Common myeloid progenitor, CD34-positive (primary cell): ENCODE measurements around the gene ITPR3.
A peak's percentile ranks its signal among the peaks of the same experiment; 100 is the strongest.

ENCODE experiments used
- CTCF ChIA-PET: fragments of 350-600 bp; sonication (Branson Sonifier 250); formaldehyde crosslinking; loops from one replicate; lab custom pipeline; 2021; ENCODE audit warnings: antibody characterized with exemption; lab: Charles Lee
- POLR2A ChIA-PET: fragments of 350-600 bp; sonication (Branson Sonifier 250); formaldehyde crosslinking; loops from one replicate; lab custom pipeline; 2021; ENCODE audit warnings: antibody characterized with exemption; lab: Charles Lee
- DNase-seq, 3 donors: peaks; one replicate each; pipeline versions ENCODE4 v3.0.0 to v3.0.0-alpha.2; 2013
- H3K27ac ChIP-seq, 2 experiments: 1 replicate in 1 of 2; 2 replicates in 1 of 2; pipeline ENCODE4 v1.7.0; 2013; ENCODE audit warnings: inconsistent platforms in 2 of 2, low read length in 2 of 2, mild to moderate bottlenecking in 2 of 2, low read depth in 1 of 2, moderate library complexity in 1 of 2; ENCODE audit not compliant: severe bottlenecking in 2 of 2, insufficient read depth in 1 of 2, poor library complexity in 1 of 2
- H3K27me3 ChIP-seq, 5 experiments: replicated peaks in 2 of 5; 1 replicate in 3 of 5; 2 replicates in 2 of 5; pipeline versions ENCODE4 v1.6.1 to v1.7.0; 2013; ENCODE audit warnings: low read length in 4 of 5, mild to moderate bottlenecking in 2 of 5, moderate library complexity in 2 of 5, inconsistent platforms in 1 of 5; ENCODE audit not compliant: insufficient read depth in 5 of 5, control insufficient read depth in 4 of 5
- H3K36me3 ChIP-seq, 4 experiments: 1 replicate in 2 of 4; 2 replicates in 2 of 4; pipeline versions ENCODE4 v1.6.1 to v1.7.0; 2013; ENCODE audit warnings: low read length in 3 of 4, control low read depth in 1 of 4, mild to moderate bottlenecking in 1 of 4; ENCODE audit not compliant: control insufficient read depth in 4 of 4, insufficient read depth in 4 of 4
- H3K4me1 ChIP-seq, 4 experiments: 1 replicate in 3 of 4; 2 replicates in 1 of 4; pipeline versions ENCODE4 v1.6.1 to v1.7.1; 2013; ENCODE audit warnings: low read length in 3 of 4, mild to moderate bottlenecking in 3 of 4, control low read depth in 1 of 4, inconsistent platforms in 1 of 4, moderate library complexity in 1 of 4; ENCODE audit not compliant: control insufficient read depth in 4 of 4, insufficient read depth in 4 of 4; ENCODE audit errors: control extremely low read depth in 1 of 4
- H3K4me3 ChIP-seq, 7 experiments: 1 replicate in 4 of 7; 2 replicates in 3 of 7; pipeline versions ENCODE4 v1.5.1 to v1.7.0; 2013; ENCODE audit warnings: mild to moderate bottlenecking in 7 of 7, low read length in 6 of 7, moderate library complexity in 6 of 7, inconsistent platforms in 2 of 7, low read depth in 2 of 7, control low read depth in 1 of 7; ENCODE audit not compliant: insufficient read depth in 4 of 7, control insufficient read depth in 1 of 7; ENCODE audit errors: extremely low read depth in 1 of 7
- H3K9me3 ChIP-seq, 5 experiments: 1 replicate in 4 of 5; 2 replicates in 1 of 5; pipeline versions ENCODE4 v1.6.1 to v1.7.1; 2013; ENCODE audit warnings: low read length in 4 of 5, mild to moderate bottlenecking in 2 of 5, inconsistent platforms in 1 of 5, low read depth in 1 of 5, moderate library complexity in 1 of 5; ENCODE audit not compliant: control insufficient read depth in 4 of 5, insufficient read depth in 2 of 5; ENCODE audit errors: control extremely low read depth in 1 of 5
- WGBS: methylation state at CpG from one replicate; pipeline ENCODE4 v1.1.5; 2013; ENCODE audit not compliant: insufficient coverage; 5-methylcytosine and 5-hydroxymethylcytosine counted together

ITPR3 gene

GRCh38 chr6:33690766-33691165 is 69.6 kb downstream of the ITPR3 start:
- no peak for DNase-seq
- CTCF ChIA-PET, result interaction anchor here (1.1 to 5.1 kb wide), 3 partner anchors 11 to 111 kb away, joined by 3 to 32 read pairs (median 3); partner anchors contain the start of gene BAK1
- no peak overlapping the region for H3K4me3 ChIP-seq
- no peak overlapping the region for H3K27ac ChIP-seq
- H3K9me3 ChIP-seq, result no peaks in the 10 kb centered on the region
- POLR2A ChIA-PET, result interaction anchor here (1.5 kb wide), 1 partner anchor 22 kb away, joined by 3 read pairs; no protein-coding TSS in a partner anchor
- H3K36me3 ChIP-seq, result peaks cover 0 to 32% (median 8%) of the 10 kb centered on the region in 4 experiments
- peaks cover 7 to 43% (median 41%) of the 10 kb centered on the region in 4 experiments for H3K4me1 ChIP-seq
- H3K27me3 ChIP-seq, result no peaks in the 10 kb centered on the region
- WGBS, result 96% methylated on average over 8 of the region's 13 CpGs

DNA sequence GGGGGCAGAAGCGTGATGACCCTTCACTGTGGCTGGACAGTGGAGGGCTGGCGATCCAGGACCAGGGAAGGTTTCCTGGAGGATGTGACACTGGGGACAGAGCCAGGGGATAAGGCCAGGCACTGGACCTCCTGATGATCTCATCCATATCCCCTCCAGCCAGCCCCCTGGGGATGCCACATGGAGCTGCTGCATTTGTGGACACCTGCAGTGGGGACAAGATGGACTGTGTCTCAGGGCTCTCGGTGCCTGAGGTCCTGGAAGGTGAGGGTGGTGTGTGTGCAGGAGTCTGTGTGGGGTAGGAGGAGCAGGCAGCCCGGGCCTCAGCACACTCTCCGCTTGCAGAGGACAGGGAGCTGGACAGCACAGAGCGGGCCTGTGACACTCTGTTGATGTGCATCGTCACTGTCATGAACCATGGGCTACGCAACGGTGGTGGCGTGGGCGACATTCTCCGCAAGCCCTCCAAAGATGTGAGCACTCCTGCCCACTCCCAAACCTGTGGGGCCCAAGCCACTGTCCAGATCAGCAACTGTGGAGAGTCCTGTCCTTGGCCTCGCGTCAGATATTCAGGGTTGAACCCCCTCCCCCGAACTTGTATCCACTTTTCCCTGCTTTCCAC is 70.4 kb downstream of the ITPR3 start:
- H3K4me3 ChIP-seq, result no peak overlapping the region
- H3K36me3 ChIP-seq, result peaks cover 0 to 25% (median 7%) of the 10 kb centered on the region in 4 experiments
- WGBS, result 95% methylated on average over 14 of the region's 15 CpGs
- H3K27me3 ChIP-seq, result no peaks in the 10 kb centered on the region
- H3K4me1 ChIP-seq, result peaks cover 7 to 51% (median 49%) of the 10 kb centered on the region in 4 experiments
- DNase-seq, result no peak
- ChIA-PET POLR2A (interaction anchor here (1.5 kb wide), 1 partner anchor 23 kb away, joined by 3 read pairs; no protein-coding TSS in a partner anchor), CTCF (interaction anchor here (0.8 to 5.1 kb wide), 4 partner anchors 10 to 84 kb away, joined by 3 to 32 read pairs (median 3); no protein-coding TSS in a partner anchor)
- H3K9me3 ChIP-seq, result no peaks in the 10 kb centered on the region
- H3K27ac ChIP-seq, result no peak overlapping the region

DNA sequence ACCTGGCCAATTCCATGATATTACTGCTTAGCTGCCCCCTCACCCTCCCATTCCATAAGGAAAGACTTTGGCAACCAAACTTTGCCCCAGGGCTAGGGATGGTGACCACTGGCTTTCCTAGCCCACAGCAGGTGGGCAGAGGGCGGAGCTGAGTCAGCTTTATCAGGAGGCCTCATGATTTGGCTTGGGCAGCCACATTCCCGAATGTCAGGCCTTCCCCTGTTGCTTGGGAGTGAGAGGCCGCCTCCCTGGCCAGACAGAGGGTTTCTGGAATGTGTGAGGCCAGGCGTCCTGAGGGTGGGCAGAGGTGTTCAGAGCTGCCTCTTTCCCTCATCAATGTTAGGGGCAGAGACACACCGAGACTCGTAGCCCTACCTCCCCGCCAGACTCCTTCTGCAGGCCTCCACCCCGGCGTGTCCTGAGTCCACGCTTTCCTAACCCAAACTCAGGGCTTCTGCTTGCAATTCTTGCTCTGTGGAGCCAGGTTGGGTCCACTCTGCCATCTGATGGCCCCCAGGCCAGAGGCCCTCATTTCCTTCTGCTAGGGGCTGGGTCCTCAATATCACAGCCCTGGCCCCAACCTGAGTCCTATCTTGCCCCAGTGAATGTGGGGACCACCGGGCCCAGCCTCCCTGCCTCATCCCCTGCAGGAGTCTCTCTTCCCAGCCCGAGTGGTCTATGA is 71.1 kb downstream of the ITPR3 start:
- Histone ChIP-seq H3K9me3 (no peaks in the 10 kb centered on the region), H3K36me3 (peaks cover 0 to 23% (median 7%) of the 10 kb centered on the region in 4 experiments), H3K27ac (peak overlapping the region in 1 of 2 experiments; percentile 20), H3K4me3 (peak overlapping the region in 2 of 7 experiments; percentile 17), H3K4me1 (peaks cover 7 to 57% (median 56%) of the 10 kb centered on the region in 4 experiments), H3K27me3 (no peaks in the 10 kb centered on the region)
- DNase-seq, result no peak
- whole genome bisulfite sequencing, result 82% methylated on average over 8 of the region's 12 CpGs
- POLR2A ChIA-PET, result interaction anchor here (1.5 kb wide), 1 partner anchor 24 kb away, joined by 3 read pairs; no protein-coding TSS in a partner anchor
- CTCF ChIA-PET, result interaction anchor here (0.8 to 5.1 kb wide), 5 partner anchors 9 to 84 kb away, joined by 3 to 32 read pairs (median 3); no protein-coding TSS in a partner anchor

DNA sequence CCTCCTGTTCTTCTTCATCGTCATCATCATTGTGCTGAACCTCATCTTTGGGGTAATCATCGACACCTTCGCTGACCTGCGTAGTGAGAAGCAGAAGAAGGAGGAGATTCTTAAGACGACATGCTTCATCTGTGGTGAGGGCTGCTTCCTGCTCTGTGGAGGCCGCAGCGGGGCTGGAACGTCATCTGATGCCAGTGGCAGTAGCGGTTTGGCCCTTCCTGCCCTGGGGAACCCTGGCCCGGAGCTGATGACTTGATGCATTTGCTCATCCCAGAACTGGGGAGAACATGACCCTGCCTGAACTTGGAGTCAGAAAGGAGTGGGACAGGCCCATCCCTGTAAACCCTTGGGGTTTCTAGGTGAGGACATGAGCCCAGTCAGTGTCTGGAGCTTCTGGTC is 71.6 kb downstream of the ITPR3 start:
- H3K36me3 ChIP-seq, result peaks cover 0 to 23% (median 9%) of the 10 kb centered on the region in 4 experiments
- H3K27ac ChIP-seq, result peak overlapping the region; percentile 20 to 55
- no peaks in the 10 kb centered on the region for H3K9me3 ChIP-seq
- peak overlapping the region in 2 of 7 experiments; percentile 17 to 48 for H3K4me3 ChIP-seq
- peak; percentile 89 to 96 (median 95) for DNase-seq
- ChIA-PET POLR2A (interaction anchor here (0.7 kb wide), 1 partner anchor 18 kb away, joined by 3 read pairs; the partner anchor contains the start of gene UQCC2), CTCF (interaction anchor here (0.8 to 5.1 kb wide), 6 partner anchors 9 to 116 kb away, joined by 3 to 32 read pairs (median 6); no protein-coding TSS in a partner anchor)
- 2% methylated on average over 10 of the region's 10 CpGs for WGBS
- H3K4me1 ChIP-seq, result peaks cover 7 to 63% (median 61%) of the 10 kb centered on the region in 4 experiments
- no peaks in the 10 kb centered on the region for H3K27me3 ChIP-seq

DNA sequence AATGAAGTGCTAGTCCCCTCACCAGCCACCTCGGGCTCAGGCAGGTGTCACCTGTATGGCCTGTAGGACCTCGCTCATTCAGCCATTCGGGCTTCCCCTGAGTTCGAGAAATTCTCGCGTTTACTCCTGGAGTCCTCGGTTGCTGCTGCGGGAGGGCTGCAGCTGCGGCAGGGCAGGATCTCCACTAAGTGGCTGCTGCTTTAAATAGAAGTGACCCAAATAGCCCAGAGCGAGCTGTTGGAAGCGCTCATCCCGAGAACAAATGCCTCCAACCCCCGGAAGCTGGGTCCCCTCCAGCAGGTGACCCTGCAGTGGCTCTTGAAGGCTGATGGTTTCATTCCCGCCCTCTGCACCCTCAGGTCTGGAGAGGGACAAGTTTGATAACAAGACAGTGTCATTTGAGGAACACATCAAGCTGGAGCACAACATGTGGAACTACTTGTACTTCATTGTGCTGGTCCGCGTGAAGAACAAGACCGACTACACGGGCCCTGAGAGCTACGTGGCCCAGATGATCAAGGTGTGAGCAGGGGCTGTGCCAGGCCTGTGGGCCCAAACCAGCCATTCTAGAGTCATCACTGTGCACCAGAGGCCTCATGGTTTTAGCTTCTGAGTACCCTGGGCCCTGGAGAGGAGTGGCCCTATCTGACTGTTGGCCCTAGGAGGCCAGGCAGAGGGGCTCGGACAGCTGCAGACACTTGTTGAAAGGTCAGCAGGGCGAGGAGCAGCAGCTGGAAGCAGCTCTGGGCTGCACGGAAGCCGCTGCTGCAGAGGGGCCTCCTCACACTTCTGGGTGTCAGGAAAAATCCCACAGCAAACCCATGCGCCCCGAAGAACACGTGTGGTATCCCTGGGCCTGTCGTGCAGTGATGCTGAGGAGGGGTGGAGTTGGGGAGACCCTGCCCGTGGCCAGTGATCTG is 72.3 kb downstream of the ITPR3 start:
- peak overlapping the region; percentile 20 to 55 for H3K27ac ChIP-seq
- DNase-seq, result peak in 1 of 3 donors; percentile 7
- no peaks in the 10 kb centered on the region for H3K9me3 ChIP-seq
- peaks cover 0 to 22% (median 11%) of the 10 kb centered on the region in 4 experiments for H3K36me3 ChIP-seq
- POLR2A ChIA-PET, result interaction anchor here (0.7 to 1.4 kb wide), 3 partner anchors 17 to 101 kb away, joined by 3 to 4 read pairs (median 3); partner anchors contain the start of gene UQCC2
- H3K4me3 ChIP-seq, result peak overlapping the region in 2 of 7 experiments; percentile 17 to 48
- CTCF ChIA-PET, result interaction anchor here (0.5 to 3.1 kb wide), 9 partner anchors 9 to 349 kb away, joined by 3 to 16 read pairs (median 3); no protein-coding TSS in a partner anchor
- 85% methylated on average over 28 of the region's 28 CpGs for WGBS
- no peaks in the 10 kb centered on the region for H3K27me3 ChIP-seq
- H3K4me1 ChIP-seq, result peaks cover 7 to 70% (median 68%) of the 10 kb centered on the region in 4 experiments

DNA sequence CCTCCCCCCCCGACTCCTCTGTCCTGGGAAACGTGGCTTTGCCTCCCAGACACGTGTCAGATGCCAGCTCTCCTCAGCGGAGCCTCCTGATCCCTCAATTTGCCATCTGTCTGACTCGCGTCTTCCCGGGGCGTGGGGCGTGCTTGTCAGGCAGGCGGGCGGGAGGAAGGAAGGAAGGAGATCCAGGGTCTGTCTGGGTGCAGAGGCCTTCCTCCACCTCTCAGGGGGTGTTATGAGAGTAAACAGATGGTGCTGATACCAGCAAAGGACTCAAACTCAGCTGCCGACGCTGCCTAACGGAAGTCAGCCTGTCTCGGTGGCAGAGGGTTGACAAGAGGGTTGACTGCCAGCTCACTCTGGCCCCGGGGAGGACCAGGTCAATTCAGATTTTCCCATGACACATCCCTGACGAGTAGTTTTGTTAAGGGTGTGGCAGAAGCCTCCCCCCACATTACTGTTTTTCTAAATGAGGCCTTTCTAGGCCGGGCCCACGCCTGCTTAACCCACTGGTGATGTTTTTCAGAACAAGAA is 73.3 kb downstream of the ITPR3 start:
- WGBS, result 17% methylated on average over 4 of the region's 19 CpGs
- Histone ChIP-seq H3K4me3 (peak overlapping the region in 2 of 7 experiments; percentile 14 to 31), H3K27ac (peak overlapping the region in 1 of 2 experiments; percentile 47), H3K9me3 (no peaks in the 10 kb centered on the region), H3K27me3 (no peaks in the 10 kb centered on the region), H3K36me3 (peaks cover 0 to 32% (median 5%) of the 10 kb centered on the region in 4 experiments), H3K4me1 (peaks cover 7 to 77% (median 74%) of the 10 kb centered on the region in 4 experiments)
- POLR2A ChIA-PET, result interaction anchor here (0.5 to 1.4 kb wide), 4 partner anchors 42 to 102 kb away, joined by 3 to 4 read pairs (median 4); no protein-coding TSS in a partner anchor
- CTCF ChIA-PET, result interaction anchor here (0.6 to 3.1 kb wide), 10 partner anchors 8 to 390 kb away, joined by 3 to 16 read pairs (median 4); no protein-coding TSS in a partner anchor
- peak; percentile 50 to 93 (median 87) for DNase-seq
